ENCODE measurements around the gene CA4. TPM values are rescaled to one million over a fixed set of nuclear protein-coding genes. Genes with fewer than 3 reads are reported as not detected.

The CA4 gene
- 0.21 to 0.30 TPM (median 0.24 TPM) in 3 of 5 replicates, not detected in the others for total RNA-seq (2022; extraction: Qiagen RNA extraction; ENCODE audit: low read depth)

GRCh38 chr17:60149691-60150582 is at the start of gene CA4:
Gene CA4, plus strand, starts transcription at chr17:60149973. Its CDS starts 62 bp downstream, at chr17:60150035.

Other genes starting within 250 kb of the CA4 start
- gene RNFT1, start 185.2 kb upstream of the CA4 start, total RNA-seq (2022; extraction: Qiagen RNA extraction; ENCODE audit: low read depth): 10.8 to 14.8 TPM (median 12.2 TPM) in 5 replicates
- 13.4 to 18.1 TPM (median 17.9 TPM) in 5 replicates for gene HEATR6, start 71.1 kb upstream of the CA4 start, total RNA-seq (2022; extraction: Qiagen RNA extraction; ENCODE audit: low read depth)
- 27.9 to 35.1 TPM (median 31.8 TPM) in 5 replicates for gene USP32, start 242.2 kb downstream of the CA4 start, total RNA-seq (2022; extraction: Qiagen RNA extraction; ENCODE audit: low read depth)